Osteoblast (primary cell): ENCODE measurements around the gene ACER3. TPM values are rescaled to one million over a fixed set of nuclear protein-coding genes. Genes with fewer than 3 reads are reported as not detected.

Experiments
- DNase-seq: peaks from one replicate; pipeline ENCODE4 v3.0.0; 2011; ENCODE audit warnings: low spot score, mixed read lengths; ENCODE audit not compliant: insufficient read length; ENCODE audit errors: missing footprints
- H2AFZ ChIP-seq: 2 replicates; pipeline ENCODE4 v1.6.0; 2011; ENCODE audit warnings: mild to moderate bottlenecking, low read length
- H3K27ac ChIP-seq: 2 replicates; pipeline ENCODE4 v1.5.1; 2011; ENCODE audit warnings: mild to moderate bottlenecking, low read depth, low read length, moderate library complexity
- H3K27me3 ChIP-seq: 2 replicates; pipeline ENCODE4 v1.6.0; 2012; ENCODE audit warnings: mild to moderate bottlenecking, control low read depth, inconsistent platforms, low read length, moderate library complexity; ENCODE audit not compliant: insufficient read depth
- H3K36me3 ChIP-seq: 2 replicates; pipeline ENCODE4 v1.5.1; 2011; ENCODE audit warnings: mild to moderate bottlenecking, low read length, control low read depth, moderate library complexity; ENCODE audit not compliant: insufficient read depth
- H3K4me1 ChIP-seq: 2 replicates; pipeline ENCODE4 v1.5.1; 2011; ENCODE audit warnings: mild to moderate bottlenecking, low read length, control low read depth, moderate library complexity; ENCODE audit not compliant: insufficient read depth
- H3K4me2 ChIP-seq: 2 replicates; pipeline ENCODE4 v1.6.0; 2011; ENCODE audit warnings: mild to moderate bottlenecking, low read length; ENCODE audit not compliant: insufficient read depth
- H3K4me3 ChIP-seq: fragments of 200-600 bp; sonication (generic); 3 replicates; pipeline ENCODE4 v1.5.1; 2012; ENCODE audit warnings: mild to moderate bottlenecking, low read length, inconsistent platforms; ENCODE audit not compliant: insufficient read depth
- H3K79me2 ChIP-seq: 2 replicates; pipeline ENCODE4 v1.6.0; 2012; ENCODE audit warnings: mild to moderate bottlenecking, low read length, control low read depth, inconsistent platforms; ENCODE audit not compliant: insufficient read depth
- H3K9me3 ChIP-seq: 2 replicates; pipeline ENCODE4 v1.5.1; 2011; ENCODE audit warnings: low read depth, low read length, control low read depth
- H4K20me1 ChIP-seq: 2 replicates; pipeline ENCODE4 v1.6.0; 2012; ENCODE audit warnings: mild to moderate bottlenecking, low read length, control low read depth; ENCODE audit not compliant: insufficient read depth
- CTCF ChIP-seq: IDR thresholded peaks from 2 replicates; pipeline ENCODE4 v1.5.1; 2011; ENCODE audit warnings: mild to moderate bottlenecking, low read depth, low read length, moderate library complexity; ENCODE audit errors: extremely low read depth
- total RNA-seq: library from RNA; depleted of rRNA; stranded (reverse); fragments of >200 nt; gene quantifications from 2 replicates; pipeline ENCODE4 v1.2.3, GENCODE V29; 2012

Gene ACER3
- total RNA-seq, 1 donor = 9.8 TPM

- no peaks in the 10 kb centered on the region for H3K27me3 ChIP-seq
- no peak for TF ChIP-seq CTCF
- no peaks in the 10 kb centered on the region for H4K20me1 ChIP-seq
- H3K4me1 ChIP-seq = peaks cover 9% of the 10 kb centered on the region
- no peak overlapping the region for H3K4me2 ChIP-seq
- H3K79me2 ChIP-seq = no peaks in the 10 kb centered on the region
- no peak overlapping the region for H3K27ac ChIP-seq
- no peaks in the 10 kb centered on the region for H3K36me3 ChIP-seq
- H3K9me3 ChIP-seq = no peaks in the 10 kb centered on the region
- no peak overlapping the region for H3K4me3 ChIP-seq
- DNase-seq = no peak
- no peak overlapping the region for H2AFZ ChIP-seq
Measured at GRCh38 chr11:76888989-76889388, 28.3 kb downstream of the ACER3 start.

- no peaks in the 10 kb centered on the region for H3K36me3 ChIP-seq
- H3K79me2 ChIP-seq = no peaks in the 10 kb centered on the region
Measured at GRCh38 chr11:76889411-76889975, 28.8 kb downstream of the ACER3 start.

GRCh38 chr11:76890329-76890728 is 29.6 kb downstream of the ACER3 start:
- Histone ChIP-seq H3K27me3 (no peaks in the 10 kb centered on the region), H4K20me1 (no peaks in the 10 kb centered on the region), H3K4me1 (peaks cover 3% of the 10 kb centered on the region), H3K4me2 (no peak overlapping the region), H3K36me3 (no peaks in the 10 kb centered on the region), H3K4me3 (no peak overlapping the region), H2AFZ (no peak overlapping the region), H3K27ac (no peak overlapping the region), H3K79me2 (no peaks in the 10 kb centered on the region), H3K9me3 (no peaks in the 10 kb centered on the region)
- no peak for DNase-seq
- TF ChIP-seq CTCF = no peak

More at GRCh38 chr11:76889411-76889975, 28.8 kb downstream of the ACER3 start:
- Histone ChIP-seq H3K9me3 (no peaks in the 10 kb centered on the region), H3K27me3 (no peaks in the 10 kb centered on the region), H3K27ac (no peak overlapping the region), H3K4me3 (no peak overlapping the region), H3K4me1 (peaks cover 9% of the 10 kb centered on the region), H4K20me1 (no peaks in the 10 kb centered on the region), H2AFZ (no peak overlapping the region), H3K4me2 (no peak overlapping the region)
- no peak for TF ChIP-seq CTCF
- no peak for DNase-seq

GRCh38 chr11:76891285-76891684 is 30.6 kb downstream of the ACER3 start:
- no peak for DNase-seq

More at GRCh38 chr11:76891285-76891684, 30.6 kb downstream of the ACER3 start:
- H3K27me3 ChIP-seq = no peaks in the 10 kb centered on the region
- no peaks in the 10 kb centered on the region for H3K9me3 ChIP-seq
- no peak overlapping the region for H3K4me2 ChIP-seq
- no peaks in the 10 kb centered on the region for H3K79me2 ChIP-seq
- no peak for TF ChIP-seq CTCF
- no peaks in the 10 kb centered on the region for H3K4me1 ChIP-seq
- no peak overlapping the region for H2AFZ ChIP-seq
- H4K20me1 ChIP-seq = no peaks in the 10 kb centered on the region
- no peaks in the 10 kb centered on the region for H3K36me3 ChIP-seq
- H3K27ac ChIP-seq = no peak overlapping the region
- H3K4me3 ChIP-seq = no peak overlapping the region
